Activated CD8-positive, alpha-beta memory T cell treated with anti-CD3 and anti-CD28 coated beads, Interleukin-2, amount 50 U/mL, for 1 hour (primary cell): ENCODE results near the gene MAT2A.
"Not testable (repeated sequence)": the region's sequence is repeated elsewhere in the genome, so short reads cannot be mapped to it uniquely, and the experiment has no call there.

Experiments
- DNase-seq: peaks from one replicate; pipeline ENCODE4 v3.0.0-alpha.2; 2020; ENCODE audit errors: extremely low read depth

MAT2A gene

DNA sequence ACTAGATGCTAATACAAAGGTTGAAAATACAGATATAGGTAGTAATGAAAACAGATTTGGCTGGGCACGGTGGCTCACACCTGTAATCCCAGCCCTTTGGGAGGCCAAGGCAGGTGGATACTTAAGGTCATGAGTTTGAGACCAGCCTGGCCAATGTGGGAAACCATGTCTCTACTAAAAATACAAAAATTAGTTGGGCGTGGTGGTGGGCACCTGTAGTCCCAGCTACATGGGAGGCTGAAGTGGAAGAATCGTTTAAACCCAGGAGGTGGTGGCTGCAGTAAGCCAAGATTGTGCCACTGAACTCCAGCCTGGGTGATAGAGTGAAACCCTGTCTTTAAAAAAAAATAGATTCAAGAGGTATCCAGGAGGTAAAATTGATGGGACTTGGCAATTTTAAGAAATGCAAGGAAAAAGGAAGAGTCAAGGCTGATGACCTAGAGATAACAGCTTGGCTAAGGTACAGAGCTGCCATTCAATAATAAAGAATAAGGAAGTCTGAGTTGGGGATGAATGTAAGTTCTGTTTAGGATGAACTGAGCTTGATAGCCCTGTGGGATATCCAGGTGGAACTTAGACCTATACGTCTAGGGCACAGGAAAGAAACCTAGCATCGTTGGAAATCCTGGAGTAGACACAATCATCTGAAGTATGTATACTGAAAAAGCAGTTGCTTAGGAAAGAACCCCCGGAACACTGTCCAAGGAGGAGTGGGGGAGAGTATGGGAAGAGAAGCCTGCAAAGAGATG, 9.1 kb downstream of the MAT2A start:
- DNase-seq: no peak

DNA sequence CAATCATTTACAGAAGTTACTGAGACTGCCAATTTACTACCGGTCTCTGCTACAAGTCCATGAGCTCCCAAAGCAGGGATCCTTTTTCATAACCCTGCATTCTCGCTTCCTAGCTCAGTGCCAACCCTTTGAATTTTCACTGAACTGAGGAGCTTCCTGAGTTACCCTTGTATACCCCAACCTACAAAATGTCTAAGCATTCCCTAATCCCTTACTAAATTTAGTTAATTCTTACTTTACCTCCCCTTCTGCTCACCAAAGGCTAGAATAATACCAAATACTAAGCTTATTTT, 9.6 kb downstream of the MAT2A start:
- DNase-seq: no peak

DNA sequence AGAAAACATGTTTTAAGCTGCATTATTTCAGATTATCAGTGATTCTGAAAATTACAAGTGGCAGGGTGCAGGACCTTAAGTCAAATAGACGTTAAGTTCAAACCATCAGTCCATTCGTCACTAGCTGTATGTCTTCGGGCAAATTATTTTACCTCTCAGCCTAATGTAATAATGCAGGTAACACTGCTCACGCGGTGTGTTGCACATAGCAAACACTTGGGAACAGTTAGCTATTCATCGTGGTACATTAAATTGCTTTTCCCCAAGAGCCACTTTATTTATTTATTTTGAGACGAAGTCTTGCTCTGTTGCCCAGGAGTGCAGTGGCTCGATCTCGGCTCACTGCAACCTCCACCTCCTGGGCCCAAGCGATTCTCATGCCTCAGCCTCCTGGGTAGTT, 10.1 kb downstream of the MAT2A start:
- no peak for DNase-seq

DNA sequence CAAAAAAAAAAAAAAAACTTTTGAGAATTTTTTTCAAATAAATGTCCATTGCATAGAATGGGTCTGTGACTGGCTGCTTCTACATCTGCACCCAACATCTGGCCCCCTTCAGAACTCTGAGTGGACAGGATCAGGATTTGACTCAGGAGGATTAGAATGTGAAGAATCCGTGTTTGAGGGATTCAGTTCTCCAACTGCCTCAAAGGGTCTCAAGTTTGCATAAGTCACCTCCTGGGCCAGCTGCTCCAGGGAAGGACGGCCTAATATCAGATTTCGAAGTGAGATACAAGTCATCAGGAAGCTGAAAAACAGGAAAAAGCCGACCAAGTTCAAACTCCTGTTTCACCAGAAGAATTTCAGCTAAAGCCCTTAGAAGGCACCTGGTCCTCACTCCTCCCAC, 10.9 kb downstream of the MAT2A start:
- DNase-seq: no peak

DNA sequence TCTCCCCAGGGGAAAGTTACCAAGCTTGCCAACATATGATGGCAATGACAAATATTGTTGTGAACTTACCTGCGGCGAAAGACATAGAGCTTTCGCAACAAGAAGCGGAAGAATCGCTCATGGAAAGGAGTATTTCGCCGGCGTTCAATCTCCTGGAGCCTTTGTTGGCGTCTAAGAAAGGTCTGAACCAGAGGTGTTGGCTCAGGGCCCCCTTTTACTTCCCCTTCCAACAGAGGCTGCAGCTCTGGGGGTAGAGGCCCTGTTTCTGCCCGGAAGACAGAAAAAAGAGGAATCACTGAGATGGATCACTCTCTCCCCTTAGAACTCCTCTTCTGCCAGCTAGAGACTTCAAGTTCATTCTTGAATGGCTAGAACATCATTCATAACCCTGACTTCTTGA, 11.5 kb downstream of the MAT2A start:
- DNase-seq: no peak

DNA sequence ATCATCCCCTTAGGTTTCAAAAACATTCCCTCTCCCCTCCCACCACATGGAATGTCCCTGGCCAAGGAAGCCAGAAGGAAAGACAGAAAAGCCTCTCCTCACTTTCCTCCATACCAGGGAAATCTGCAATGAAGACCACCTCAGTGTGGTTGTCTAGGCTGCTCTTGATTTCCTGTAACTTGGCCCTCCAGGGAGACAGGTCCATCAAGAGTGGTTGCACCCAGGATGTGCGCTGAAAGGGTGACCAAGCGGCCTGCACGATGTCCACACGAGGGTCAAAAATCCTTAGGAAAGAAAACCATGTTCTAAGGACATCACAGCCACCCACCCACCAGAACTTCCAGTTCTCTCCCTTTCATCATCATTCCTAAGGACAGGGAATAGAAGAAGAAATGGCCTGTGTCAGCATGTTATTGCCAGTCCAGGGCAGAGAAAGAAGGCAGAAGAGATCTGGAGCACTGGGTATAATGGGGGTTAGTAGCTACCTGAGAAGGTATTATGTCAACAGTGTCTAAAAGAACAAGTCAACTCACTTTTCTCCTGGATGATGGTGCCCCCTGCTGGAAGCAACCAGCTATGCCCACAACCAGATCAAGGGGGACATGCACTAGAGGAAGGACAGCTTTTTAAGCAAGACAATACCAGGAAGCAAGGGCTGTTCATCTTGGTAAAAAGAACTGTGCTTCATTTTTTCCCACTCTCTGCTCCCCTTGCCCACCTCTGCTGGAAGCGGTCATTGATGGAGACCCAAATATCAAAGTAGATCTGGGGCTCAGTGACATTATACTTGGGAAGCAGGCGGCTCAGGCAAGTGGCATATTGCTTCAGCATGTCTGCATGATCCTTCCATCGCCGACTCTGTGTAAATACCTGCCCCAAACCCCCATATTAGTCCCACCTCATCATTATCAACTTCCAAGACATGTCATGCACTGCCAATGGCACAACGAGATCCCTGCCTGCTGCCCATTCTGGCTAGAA, 13.0 kb downstream of the MAT2A start:
- DNase-seq: peak; percentile 77

DNA sequence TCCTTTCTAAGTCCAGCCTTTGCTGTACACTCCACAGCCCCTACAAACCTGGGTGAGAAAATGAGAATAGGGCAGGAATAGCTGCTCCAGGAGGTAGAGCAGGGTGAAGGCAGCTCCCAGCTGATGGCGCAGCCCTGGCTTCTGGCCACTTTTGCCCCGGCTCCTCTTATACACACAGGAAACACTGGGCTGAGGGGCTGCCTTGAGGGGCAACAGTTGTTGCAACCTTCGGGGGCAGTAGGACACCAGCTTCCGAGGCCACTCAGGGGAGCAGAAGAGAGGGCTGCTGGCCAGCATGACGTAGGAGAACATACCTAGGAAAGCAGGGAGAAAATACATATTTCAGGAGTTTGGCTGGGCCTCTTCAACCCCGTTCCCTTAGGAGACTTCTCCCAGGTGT, 14.2 kb downstream of the MAT2A start:
- DNase-seq: no peak

DNA sequence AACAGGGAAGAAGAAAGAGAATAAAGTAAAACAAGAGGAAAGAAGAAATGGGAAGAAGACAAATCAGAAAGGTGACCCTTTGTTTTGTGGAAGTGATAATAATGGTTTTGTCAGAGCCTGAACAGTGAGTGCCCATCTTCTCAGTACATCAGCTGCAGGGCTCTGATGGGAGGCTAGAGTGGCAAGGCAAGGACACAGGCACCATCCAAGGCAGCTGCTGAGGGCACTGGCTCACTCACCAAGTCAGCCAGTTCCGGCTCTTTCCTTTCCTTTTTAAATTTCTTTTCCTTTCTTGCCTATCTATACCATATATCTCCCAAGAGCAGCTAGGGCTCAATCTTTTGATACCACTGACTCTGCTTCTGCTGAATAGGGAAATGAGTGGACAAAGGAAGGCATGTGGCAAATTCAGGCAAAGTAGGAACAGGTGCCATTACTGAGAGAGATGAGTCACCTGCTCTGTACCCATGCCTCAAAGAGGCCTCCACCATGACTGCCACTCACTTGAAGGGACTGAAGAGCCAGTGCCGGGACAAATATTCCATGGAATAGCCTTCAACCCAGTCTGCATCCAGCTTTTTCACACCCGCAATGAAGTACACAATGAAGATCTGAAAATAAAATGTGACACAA, 16.1 kb downstream of the MAT2A start:
- no peak for DNase-seq

DNA sequence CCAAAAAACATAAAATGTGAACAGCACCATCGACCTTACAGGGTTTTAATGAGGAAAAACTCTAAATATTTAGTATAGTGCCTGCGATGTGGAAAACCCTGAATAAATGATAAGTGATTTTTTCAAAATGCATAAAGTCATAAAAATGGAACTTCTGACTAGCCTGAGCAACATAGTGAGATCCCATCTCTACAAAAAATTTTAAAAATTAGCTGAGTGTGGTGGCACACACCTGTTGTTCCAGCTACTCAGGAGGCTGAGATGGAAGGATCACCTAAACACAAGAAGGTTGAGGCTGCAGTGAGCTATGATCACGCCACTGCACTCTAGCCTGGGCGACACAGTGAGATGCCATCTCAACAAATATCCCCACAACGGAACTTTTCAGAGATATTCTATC, 18.2 kb downstream of the MAT2A start:
- DNase-seq: no peak

DNA sequence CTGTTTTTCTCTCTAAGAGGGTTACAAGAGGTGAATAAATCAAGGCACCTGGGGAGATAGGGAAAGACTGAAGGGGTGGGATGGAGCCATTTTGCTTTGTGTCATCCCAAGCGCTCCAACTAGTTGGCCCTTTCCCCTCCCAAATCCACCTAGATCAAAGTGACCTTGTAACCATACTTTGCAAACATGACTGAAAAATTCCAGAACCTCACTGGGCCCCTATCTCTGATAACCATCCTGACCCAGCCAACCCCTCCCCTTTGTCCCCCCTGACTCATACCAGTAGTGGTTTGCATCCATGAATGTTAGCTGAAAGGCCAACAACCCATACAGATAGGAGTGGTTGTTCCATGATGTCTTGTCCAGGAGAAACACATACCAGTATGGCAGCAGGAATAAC, 19.2 kb downstream of the MAT2A start:
- DNase-seq: no peak

DNA sequence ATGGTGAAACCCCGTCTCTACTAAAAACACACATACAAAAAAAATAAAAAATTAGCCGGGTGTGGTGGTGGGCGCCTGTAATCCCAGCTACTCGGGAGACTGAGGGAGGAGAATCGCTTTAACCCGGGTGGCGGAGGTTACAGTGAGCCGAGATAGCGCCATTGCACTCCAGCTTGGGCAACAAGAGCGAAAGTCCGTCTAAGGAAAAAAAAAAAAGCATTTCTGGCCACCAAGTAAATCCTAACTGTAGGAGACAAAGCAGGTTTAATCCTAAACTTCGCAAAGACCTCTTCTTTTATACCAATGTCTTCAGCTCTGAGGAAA, 21.4 kb downstream of the MAT2A start:
- DNase-seq: not testable (repeated sequence)

DNA sequence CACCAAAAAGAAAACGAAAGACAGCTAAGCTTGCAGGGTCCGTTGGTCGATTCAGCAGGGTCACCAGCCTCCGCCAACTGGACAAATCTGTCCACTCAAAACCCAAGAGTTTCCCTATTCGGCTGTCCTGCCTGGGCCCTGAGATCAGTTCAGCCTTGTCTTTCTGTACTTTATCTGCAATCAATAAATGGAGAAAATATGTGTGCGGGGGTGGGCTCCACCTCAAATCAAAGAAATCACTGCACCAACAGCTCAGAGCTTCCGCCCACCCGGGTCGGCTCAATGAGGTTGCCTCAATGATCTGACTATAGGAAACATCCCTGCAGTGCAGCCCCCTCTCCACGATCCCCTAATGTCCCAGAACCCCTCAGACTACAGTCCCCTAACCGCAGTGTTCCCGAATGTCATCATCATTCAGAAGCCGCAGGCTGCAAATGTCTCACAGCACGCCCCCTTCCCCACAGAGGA, 21.9 kb downstream of the MAT2A start:
- DNase-seq: no peak

DNA sequence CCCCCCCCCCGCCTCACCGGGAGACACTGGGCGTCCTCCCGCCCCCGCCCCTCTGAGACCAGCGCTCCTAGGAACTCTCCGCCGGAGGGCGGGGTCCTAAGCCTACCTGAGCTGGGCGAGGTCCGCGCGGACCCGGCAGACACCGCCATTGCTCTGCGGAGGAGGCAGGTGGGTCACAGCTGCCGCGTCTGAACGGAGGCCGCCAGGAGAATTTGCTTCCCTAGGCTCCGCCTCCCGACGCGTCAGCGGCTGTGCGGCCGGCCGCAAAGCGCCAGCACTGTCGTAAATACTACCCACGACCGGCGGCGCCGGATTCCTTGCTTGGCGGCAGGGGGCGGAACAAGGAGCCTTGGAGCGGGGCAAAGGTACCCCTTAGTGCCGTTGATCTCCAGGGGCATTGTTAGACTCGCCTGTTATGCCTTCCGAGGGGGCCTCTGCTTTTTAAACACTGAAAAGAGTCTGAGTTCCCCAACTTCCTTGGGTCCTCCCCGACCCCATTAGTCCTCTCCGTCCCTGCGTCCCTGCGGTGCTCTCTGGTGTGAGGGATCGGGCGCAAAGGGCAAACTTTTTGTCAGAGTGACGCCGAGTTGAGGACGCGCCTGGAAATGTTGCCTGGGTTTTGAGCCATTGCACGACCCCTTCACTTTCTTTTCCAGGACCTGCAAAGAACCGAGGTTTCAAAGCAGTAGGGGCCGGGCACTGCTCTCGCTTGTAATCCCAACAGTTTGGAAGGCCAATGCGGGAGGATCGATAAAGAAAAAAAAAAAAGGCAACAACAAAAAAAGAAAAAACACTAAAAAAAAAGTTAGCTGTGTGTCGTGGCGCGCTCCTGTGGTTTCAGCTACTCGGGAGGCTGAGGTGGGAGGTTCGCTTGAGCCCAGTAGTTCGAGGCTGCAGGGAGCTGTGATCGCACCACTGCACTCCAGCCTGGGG, 22.6 kb downstream of the MAT2A start, which contains the start of gene GGCX:
Gene GGCX (minus strand): TSS at position 214 of the 933 bp plus-strand sequence. CDS start 65 bp downstream, at position 149.
- peak; percentile 84 for DNase-seq

DNA sequence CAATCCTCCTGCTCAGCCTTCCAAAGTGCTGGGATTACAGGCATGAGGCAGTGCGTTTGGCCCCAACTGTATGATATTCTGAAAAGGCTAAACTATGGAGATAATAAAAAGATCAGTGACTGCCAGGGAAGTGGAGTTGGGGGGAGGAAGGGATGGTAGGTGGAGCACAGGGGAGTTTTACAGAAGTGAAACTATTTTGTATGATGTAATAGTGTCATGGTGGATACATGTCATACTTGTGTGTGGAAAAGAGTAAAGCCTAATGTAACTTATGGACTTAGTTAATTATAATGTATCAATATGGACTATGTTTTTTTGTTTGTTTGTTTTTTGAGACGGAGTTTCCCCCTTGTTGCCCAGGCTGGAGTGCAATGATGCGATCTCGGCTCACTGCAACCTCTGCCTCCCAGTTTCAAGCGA, 25.2 kb downstream of the MAT2A start:
- DNase-seq: no peak

DNA sequence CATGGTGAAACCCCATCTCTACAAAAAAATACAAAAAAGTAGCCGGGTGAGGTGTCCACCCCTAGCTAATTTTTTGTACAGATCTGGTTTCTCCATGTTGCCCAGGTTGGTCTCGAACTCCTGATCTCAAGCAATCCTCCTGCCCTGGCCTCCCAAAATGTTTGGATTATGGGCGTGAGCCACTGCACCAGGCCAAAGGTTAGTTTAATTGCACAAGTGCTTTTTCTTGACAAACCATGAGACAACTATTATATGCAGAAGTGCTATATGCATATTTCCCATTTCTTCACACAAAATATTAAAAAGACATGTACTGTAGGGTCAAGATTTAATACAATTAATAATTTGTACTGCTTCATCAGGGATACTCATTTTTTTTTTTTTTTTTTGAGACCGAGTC, 27.3 kb downstream of the MAT2A start:
- DNase-seq: no peak

DNA sequence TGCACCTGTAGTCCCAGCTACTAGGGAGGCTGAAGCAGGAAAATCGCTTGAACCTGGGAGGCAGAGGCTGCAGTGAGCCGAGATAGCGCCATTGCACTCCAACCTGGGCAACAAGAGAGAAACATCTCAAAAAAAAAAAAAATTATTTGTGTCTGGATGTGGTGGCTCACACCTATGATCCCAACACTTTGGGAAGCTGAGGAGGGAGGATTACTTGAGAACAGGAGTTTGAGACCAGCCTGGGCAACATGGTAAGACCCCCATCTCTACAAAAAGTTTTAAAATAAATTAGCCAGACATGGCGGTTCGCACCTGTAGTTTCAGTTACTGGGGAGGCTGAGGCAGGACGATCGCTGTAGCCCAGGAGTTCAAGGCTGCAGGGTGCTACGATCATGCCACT, 36.8 kb downstream of the MAT2A start:
- DNase-seq: no peak

DNA sequence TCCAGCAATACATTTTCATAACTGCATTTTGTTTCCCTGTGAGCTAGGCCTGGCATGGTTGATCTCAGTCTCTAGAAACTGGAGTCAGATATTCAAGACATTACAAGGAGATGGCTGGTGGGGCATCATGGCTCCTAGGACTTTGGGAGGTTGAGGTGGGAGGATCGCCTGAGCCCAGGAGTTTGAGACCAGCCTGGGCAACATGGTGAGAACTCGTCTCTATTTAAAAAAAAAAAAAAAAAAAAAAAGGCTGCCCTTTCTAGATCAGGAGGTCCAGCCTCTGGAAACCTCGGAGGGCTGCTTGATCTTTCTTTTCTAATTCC, 38.1 kb downstream of the MAT2A start:
- DNase-seq: no peak

DNA sequence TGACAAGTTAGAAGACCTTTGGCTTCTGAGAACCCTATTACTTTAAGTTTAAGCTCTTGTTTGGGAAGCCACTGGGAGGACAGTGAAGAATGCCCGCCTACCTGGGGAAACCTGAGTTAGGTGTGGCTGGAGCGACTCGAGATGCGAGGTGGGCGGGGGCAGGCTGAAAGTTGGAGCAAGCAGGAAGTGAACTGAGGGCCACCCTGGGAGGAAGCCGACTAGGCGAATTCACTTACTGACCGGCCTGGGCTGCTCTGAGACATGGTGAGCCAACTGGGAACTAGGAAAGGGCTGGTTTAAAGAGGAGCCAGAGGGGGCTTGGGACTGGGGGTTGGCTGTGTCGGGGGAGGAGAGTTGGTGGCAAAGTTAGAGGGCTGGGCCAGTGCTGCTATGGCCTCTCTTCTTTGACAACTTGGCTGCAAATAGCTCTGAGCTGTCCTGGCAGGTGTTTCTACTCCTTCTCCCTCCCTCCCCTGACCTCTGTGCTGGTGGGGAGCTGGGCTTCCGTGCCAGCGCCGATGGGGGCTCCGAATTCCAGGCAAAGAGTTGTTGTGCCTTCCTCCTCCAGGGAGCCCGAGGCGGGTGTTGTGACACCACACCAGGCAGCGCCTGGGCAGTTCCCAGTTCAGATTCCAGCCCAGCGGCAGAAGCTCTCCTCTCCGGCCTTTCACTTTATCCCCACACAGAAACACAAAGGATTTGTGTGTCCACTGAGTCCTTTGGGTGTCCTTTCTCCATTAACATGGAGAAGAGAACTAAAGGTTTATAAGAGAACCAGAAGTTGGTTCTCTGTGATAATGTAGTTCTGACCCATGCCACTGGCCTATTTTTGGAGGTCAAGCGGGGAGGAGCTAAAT, 38.6 kb downstream of the MAT2A start, which contains the start of gene VAMP8:
Gene VAMP8 (plus strand): TSS at position 201 of the 857 bp plus-strand sequence. CDS start 61 bp downstream, at position 262.
- no peak for DNase-seq

DNA sequence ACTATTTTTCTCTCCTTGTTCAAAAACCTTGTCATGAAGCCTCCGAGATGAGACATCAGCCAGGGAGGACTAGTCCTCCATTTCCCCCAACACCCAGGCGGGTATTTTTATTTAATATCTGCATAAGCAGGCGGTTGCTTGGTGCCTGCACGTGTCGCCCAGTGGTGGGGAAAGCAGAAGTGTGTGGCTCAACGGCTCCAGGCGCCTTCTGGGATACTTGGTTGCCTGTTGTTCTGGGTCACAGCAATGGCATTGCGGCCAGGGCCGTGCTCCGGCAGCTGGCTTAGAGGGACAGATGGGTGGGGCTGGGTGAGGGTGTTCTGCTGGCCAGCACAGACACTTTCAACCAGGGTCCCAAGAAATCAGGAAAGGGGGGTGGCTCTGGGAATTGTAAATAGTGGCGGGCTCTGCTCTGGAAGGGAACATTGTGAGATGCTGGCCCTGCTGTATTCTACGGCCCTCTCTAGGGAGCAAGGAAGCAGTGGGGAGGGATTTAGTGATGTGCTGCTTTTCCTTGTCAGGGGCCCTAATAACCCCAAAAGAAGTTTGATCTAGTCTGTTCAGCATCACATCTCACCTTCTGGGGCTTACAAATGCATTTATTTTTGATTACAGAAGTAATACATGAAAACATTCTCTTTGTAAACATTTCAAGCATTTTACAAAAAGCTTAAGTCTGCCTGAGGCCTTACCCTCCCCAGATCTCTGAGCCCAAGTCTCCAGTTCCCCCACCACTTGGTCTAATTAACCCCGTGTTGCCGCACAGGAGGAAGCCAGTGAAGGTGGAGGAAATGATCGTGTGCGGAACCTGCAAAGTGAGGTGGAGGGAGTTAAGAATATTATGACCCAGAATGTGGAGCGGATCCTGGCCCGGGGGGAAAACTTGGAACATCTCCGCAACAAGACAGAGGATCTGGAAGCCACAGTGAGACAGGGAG, 39.5 kb downstream of the MAT2A start:
- DNase-seq: no peak
